ENCODE data around the gene RBM44.
"Not testable (repeated sequence)": the region's sequence is repeated elsewhere in the genome, so short reads cannot be mapped to it uniquely, and the experiment has no call there.

The RBM44 gene

DNA sequence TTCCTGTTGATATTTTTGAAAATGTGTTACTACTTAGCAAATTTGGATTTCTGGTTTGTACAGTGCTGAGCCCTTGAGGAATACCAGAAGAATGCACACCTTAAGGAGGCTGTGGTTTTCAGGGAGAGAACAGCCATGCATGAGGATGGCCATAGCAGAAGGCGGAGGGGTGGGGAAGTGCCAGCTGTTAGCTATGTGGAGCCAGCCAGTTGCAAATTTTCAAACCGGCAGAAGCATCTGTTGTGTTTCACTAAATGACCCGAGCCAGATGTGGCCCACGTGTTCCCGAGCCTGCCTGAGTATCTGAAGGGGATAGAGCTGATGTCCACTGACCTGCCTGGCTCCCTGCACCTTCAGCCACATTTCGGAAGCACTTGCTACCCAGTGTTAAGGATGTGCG is 16.4 kb upstream of the RBM44 start:
- DNase-seq (ENCODE audit: low read depth in 2 of 2): no peak

DNA sequence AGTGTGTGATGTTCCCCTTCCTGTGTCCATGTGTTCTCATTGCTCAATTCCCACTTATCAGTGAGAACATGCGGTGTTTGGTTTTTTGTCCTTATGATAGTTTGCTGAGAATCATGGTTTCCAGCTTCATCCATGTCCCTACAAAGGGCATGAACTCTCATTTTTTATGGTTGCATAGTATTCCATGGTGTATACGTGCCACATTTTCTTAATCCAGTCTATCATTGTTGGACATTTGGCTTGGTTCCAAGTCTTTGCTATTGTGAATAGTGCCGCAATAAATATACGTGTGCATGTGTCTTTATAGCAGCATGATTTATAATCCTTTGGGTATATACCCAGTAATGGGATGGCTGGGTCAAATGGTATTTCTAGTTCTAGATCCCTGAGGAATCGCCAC is 14.9 kb upstream of the RBM44 start:
- not testable (repeated sequence) for DNase-seq (ENCODE audit: low read depth in 2 of 2)

DNA sequence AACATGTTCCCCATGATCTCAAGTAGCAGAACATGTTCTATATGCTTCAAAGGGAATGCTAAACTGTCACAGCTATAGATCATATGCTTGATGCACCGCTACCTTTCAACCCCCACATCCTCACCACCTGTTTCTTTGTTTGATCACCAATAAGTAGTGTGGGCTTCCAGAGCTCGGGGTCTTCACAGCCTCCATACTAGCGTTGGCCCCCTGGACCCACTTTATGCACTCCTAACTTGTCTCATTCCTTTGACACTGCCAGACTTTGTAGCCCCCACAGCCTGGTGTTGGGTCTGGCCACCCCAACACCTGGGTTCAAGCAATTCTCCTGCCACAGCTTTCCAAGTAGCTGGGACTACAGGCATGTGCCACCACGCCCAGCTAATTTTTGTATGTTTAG is 11.6 kb upstream of the RBM44 start:
- no peak for DNase-seq (ENCODE audit: low read depth in 2 of 2)

DNA sequence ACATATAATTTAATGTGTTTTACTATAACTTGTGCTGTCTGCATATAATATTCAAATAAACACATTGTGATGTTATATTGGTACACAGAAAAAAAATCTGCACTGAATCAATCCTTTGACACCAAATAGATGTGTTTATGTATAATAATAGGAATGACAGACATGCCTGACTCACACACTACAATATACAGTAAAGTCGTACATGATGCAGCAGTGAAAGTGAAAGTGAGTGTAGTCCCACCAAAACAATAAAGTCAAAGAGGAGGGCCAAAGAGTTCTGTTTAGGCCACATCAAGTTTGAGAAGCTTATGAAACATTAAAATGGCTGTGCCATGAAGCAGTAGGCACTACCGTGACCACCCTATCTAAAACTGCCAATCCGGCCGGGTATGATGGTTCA is 8.2 kb upstream of the RBM44 start:
- DNase-seq (ENCODE audit: low read depth in 2 of 2): no peak

DNA sequence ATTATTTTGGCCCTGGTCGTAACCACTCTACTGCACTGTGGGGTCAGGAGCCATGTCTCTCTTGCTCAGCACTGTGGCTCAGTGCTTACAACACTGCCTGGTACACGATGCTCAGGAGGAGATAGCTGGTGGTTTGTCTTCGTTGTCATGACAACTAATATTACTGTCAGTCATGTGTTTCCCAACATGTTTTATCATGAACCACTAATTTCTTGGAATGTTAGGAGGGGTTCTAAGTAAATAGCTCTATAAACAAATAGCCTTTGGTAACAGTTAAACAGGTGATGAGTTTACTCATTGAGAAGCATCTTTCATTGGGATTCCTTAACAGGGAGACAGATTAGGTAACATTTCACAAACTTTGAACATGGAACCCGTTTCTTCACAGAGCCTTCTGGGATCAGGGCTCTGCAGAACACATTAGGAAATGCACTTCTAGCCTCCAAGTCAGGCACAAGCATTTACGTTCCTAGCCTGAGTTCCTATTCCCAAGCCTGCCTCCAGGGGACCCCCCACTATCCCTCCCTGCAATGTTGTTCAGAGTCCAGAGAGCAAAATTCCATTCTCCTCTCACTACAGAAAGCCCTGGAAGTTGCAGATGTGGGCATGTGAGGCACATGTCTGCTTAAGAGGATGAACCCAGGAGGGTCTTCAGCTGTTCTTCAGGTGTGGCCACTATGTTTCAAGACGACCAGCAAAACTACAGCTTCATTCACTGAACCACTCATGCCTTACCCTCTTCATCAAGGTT is 6.4 kb upstream of the RBM44 start:
- no peak for DNase-seq (ENCODE audit: low read depth in 2 of 2)

DNA sequence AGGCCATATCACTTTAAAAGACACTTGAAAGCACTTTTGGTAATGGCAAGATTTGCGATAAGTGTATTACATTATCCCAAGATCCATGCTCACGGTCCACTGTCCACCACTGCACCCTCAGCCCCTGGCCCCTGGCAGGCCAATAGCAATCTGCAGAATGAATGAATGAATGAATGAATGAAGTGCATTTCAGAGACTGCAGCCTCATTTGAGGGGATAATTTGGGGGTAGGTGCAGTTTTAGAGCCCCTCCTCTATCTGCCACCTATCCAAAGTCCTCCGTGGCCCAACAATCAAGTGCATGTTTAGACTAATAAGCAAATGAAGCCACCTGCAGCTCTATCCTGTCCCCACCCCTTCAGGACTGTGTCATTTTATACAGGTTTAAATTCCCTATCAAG is 1.3 kb upstream of the RBM44 start:
- no peak for DNase-seq (ENCODE audit: low read depth in 2 of 2)

DNA sequence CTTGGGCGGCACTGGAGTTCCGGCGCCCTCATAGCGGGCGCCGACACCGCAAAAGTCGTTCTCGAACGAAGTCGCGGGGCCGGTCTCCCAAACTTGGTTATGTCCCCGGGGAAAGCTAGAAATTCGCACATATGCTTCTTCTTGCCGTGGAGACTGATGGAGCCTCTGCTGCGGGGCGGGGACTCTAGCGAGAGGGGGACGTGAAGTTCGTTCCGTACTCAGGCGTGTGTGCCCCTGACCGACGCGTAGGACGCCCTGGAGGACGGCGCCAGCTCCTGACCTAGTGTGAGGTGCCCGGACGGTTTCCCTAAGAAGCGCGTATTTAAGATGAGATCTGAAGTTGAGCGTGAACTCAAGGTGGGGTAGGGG is 465 bp downstream of the RBM44 start:
- DNase-seq (ENCODE audit: low read depth in 2 of 2): no peak

DNA sequence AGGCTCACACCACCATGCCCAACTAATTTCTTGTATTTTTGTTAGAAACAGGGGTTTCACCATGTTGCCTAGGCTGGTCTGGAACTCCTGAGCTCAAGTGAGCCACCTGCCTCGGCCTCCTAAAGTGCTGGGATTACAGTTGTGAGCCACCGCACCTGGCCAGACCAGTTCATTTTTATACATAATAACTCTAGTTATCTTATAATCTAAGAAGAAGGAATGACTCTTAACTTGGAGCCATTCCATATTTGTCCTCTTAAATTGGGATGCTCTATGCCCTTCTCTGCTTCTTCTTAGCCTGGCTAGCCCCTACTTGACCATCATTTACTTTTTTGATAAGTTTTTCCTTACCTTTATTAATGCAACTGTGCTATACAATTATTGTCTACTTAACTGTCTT is 2.9 kb downstream of the RBM44 start:
- no peak for DNase-seq (ENCODE audit: low read depth in 2 of 2)

DNA sequence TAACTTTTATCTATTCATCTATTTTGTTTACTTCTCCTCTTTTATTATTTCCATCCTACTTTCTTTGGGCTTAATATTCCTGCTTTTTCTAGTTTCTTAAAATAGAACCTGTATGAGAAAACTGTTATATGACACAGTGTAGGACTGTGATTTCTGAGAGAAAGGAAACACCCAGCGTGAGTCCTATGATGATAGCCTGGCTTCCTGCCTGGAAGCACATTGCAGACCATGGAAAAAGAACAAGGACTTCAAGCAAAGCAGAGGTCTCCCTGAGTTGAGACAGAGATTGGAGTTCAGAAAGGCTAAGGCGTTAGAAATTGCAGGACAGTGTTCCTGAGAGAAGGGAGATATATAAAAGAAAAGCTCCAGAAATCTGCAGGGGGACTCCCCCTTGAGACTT is 7.8 kb downstream of the RBM44 start:
- DNase-seq (ENCODE audit: low read depth in 2 of 2): no peak

DNA sequence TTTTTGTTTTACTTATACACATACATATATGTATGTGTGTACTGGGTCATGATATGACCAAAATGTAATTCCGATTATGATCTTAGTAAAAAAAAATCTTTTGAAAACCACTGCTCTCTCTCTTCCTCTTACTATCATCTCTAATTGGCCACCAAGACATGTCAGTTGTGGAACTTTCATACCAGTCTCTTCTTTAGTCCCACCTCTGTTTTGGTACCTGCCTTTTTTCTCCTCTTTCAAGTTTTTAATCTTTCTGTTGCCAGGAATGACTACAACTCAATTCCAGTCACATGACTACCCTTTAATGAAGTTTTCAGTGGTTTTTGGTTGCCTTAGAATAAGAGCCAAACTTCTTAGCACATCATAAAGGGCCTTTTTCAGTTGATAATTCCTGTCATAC is 17.1 kb downstream of the RBM44 start:
- DNase-seq (ENCODE audit: low read depth in 2 of 2): no peak

DNA sequence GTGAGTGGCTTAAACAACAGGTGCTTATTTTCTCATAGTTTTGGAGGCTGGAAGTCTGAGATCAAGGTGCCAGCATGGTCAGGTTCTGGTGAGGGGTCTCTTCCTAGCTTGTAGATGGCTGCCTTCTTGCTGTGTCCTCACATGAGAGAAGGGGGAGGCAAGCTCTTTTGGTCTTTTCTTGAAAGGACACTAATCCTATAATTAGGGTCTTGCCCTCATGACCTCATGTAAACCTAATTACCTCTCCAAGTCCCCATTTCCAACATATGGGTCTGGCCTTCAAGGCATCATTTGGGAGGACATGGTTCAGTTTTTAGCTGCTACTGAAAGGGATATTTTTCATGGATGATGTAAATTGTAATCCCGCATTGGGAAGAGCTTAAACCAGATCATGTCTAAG is 18.0 kb downstream of the RBM44 start:
- no peak for DNase-seq (ENCODE audit: low read depth in 2 of 2)

DNA sequence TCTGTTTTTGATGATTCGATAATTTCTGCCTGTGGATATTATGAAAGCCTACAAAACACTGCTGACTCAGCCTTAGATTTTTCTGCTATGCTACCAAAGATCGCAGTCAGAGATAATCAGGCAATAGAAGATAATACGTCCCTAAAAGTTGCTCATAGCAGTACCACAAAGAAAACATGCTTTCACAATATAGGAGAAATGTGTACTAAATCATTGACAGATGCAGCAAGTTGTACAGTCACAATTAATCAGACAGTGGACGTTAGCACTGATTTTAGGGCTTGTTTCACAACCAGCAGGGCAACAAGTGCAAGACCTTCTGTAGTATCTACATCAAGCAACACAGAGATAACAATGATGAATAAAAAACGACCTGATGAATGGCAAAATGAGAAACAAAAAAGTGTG is 19.5 kb downstream of the RBM44 start:
- DNase-seq (ENCODE audit: low read depth in 2 of 2): no peak

DNA sequence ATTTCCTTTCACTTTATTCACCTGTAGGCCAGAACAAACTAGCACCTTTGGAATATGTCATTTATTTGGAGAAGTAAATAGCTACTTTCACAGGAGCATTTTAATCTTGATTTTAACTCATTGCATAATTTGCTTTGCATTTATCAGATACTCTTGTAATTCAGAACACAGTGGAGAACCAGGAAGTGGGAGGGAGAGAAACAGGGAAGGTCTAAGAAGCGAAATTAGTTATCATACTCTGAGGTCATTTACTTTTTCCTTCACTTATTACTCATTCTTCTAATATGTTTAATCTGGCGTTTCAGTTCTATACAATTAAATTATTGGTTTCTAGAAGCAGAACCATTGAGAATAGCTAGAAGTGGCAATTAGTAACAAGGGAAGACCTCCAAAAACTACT is 20.7 kb downstream of the RBM44 start:
- DNase-seq (ENCODE audit: low read depth in 2 of 2): no peak

DNA sequence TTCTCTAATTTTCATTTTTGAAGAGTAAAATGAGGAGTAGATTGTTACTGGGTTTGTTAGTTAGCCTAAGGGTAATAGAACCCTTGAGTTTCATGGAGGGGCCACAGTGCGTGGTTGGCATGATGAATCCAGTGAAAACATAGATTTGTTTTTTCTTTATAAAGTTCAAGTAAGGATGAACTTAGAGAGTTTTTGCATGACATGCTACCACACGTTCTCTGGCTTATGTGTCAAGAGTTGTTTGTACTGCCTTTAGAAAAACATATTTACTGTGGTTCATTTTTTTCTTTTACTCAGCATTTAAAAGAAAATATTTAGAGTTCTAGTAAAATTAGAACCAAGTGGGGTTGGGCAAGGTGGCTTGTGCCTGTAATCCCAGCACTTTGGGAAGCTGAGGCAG is 21.8 kb downstream of the RBM44 start:
- no peak for DNase-seq (ENCODE audit: low read depth in 2 of 2)

DNA sequence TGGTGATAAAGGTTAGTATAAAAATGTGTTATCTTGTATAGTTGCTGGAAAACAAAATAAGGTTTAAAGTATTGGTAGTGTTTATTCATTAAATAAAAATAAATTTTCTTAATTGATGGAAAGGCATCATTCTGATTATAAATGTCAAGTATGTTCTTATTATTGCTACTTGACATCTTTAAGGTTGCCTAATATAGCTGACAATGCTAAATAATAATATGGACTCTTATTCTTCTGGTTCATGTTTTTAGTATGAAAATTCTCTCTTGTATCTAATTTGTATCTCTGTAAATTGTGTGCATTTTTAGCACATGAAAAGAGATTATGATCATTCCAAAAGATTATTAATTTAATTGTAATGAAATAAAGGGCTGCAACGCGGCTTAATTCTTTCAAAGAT is 25.0 kb downstream of the RBM44 start:
- DNase-seq (ENCODE audit: low read depth in 2 of 2): no peak

DNA sequence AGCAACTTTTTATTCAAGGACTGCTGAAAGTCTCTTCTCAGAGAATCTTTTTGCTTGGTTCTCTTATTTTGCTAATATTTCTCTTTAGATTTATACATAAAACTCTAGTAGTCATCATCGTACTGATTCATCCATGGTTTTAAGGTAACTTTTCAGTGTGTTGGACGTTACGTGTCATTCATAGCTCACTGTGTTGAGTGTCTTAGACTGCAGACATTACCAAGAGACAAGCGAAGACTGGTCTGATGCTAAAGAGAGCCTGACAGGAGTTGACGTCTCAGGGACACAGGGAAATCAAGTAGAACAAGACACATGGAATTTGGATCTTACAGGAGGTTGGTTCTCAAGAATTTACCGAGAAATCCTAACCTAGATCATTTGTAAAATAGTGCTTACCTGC is 25.5 kb downstream of the RBM44 start:
- no peak for DNase-seq (ENCODE audit: low read depth in 2 of 2)

DNA sequence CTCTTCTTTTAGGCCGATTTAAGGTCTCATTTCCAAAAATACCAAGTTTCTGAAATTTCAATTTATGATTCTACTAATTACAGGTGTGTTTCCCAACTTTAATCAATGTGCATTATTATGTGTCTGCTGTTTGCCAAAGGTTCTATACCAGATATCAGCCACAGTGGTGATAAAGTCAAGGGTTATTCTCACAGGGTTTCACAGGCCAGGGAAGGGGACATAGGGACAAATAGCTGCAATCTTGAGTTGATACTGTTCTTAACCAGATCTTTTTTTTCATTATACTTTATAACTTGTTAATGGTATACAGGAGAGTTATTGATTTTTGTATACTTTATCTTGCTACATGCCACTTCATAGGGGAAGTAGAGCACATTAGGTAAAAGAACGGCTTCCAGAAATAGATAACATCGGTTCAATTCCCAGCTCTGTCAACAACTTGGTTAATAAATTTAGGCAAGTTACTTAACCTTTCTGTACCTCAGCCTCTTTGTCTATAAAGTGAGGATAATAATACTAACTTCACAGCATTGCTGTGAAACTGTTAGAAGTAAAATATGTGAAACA is 28.9 kb downstream of the RBM44 start:
- DNase-seq (ENCODE audit: low read depth in 2 of 2): no peak

DNA sequence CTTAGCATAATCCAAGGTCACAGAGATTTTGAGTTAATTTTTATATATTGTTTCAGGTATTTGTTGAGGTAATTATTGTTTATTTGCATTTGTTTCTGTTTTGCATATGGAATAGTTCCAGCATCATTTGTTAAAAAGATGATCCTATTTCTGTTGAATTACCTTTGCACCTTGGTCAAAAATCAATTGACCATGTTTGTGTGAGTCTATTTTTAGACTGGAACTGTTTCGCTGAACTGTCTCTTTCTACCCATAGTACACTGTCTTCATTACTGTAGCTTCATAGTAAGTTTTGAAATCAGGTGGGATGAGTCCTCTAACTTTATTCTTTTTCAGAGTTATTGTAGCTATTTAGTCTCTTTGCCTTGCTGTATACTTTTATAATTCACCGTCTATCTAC is 31.9 kb downstream of the RBM44 start:
- no peak for DNase-seq (ENCODE audit: low read depth in 2 of 2)

DNA sequence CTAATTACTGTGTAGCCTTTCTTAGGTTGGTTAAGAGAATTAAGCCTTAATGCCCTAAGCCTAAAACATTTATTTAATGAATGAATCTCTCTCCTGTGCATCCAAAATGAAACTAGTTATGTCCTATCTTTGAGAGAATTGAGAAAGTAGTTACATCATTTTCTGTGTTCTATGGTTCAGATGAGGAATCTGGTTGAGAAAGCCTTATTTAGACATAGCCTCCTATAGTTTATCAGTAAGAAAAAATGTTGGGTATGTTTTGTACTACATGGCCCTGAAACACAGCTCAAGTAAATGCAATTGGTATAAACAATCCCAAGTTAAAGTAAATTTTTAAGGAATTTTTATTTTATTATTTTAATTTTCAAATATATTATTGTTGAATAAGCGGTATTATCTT is 35.0 kb downstream of the RBM44 start:
- no peak for DNase-seq (ENCODE audit: low read depth in 2 of 2)

DNA sequence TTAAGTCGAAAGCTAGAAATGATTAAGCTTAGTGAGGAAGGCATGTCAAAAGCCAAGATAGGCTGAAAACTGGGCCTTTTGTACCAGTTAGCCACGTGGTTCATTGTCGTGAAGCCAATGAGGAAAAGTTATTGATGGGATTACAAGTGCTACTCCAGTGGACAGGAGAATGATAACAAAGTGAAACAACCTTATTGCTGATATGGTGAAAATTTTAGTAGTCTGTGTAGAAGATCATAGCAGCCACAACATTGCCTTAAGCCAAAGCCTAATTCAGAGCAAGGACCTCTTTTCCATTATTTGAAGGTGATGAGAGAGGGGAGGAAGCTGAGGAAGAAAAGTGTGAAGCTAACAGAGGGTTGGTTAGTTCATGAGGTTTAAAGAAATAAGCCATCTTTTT is 36.8 kb downstream of the RBM44 start:
- DNase-seq (ENCODE audit: low read depth in 2 of 2): no peak

DNA sequence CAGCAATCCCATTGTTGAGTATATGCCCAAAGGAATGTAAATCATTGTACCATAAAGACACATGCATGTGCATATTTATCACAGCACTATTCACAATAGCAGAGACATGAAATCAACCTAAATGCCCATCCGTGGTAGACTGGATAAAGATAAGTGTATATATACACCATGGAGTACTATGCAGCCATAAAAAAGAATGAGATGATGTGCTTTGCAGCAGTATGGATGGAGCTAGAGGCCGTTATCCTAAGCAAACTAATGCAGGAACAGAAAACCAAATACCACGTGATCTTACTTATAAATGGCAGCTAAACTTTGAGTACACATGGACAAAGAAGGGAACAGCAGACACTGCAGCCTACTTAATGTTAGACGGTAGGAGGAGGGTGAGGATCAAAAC is 42.5 kb downstream of the RBM44 start:
- DNase-seq (ENCODE audit: low read depth in 2 of 2): no peak

DNA sequence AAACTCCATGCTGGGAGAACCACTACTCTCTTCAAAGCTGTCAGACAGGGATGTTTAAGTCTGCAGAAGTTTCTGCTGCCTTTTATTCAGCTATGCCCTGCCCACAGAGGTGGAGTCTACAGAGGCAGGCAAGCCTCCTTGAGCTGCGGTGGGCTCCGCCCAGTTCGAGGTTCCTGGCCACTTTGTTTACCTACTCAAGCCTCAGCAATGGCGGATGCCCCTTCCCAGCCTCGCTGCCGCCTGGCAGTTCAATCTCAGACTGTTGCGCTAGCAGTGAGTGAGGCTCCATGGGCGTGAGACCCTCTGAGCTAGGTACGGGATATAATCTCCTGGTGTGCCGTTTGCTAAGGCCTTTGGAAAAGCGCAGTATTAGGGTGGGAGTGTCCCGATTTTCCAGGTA is 50.4 kb downstream of the RBM44 start:
- not testable (repeated sequence) for DNase-seq (ENCODE audit: low read depth in 2 of 2)

DNA sequence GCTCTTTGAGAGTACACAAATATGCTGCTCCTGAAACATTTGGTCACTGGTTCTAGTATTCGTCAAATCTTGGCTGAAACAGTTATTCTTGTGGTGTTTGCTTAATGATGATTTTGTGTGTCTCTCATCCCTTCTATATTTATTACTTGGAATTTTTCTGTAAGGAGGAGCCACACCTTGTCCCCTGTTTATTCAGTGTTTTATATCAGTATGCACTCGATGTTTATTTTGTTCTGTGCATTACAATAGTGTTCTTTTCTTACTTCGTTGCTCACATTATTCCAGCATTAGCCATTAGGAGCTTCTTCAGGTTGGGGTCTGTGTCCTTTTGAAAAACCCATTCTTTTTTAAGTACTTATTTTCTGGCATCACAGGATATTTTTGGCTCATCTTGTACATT is 55.7 kb downstream of the RBM44 start:
- no peak for DNase-seq (ENCODE audit: low read depth in 2 of 2)

DNA sequence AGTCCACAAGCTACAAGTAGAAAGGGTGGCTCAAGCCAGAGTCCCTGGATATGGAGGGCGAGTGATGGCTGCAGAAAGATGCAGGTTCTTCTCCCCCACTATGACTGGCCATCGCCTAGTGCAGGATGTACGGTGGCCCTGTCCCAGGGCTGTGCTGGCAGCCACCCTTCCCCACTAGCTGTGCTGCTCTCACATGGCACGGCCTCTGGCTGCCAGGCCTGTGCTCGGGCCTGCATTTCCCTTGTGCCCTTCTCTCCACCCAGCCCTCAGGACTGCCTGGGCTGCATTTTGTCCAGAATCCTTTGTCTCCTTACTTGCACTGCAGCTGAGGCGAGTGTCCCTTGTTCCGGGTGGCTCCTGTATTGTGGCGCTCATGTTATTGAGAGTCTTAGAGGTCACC is 59.2 kb downstream of the RBM44 start:
- DNase-seq (ENCODE audit: low read depth in 2 of 2): no peak

Data from stimulated activated CD4-positive, alpha-beta T cell treated with anti-CD3 and anti-CD28 coated beads, Interleukin-15, amount 100 ng/mL, for 48 hours (primary cell).